ENCODE measurements around the gene PRAC2. TPM values are rescaled to one million over a fixed set of nuclear protein-coding genes. Genes with fewer than 3 reads are reported as not detected.

The PRAC2 gene
- total and polyA plus RNA-seq, 9 donors = not detected

GRCh38 chr17:48724251-48725003 lies 1.4 kb downstream of the PRAC2 start:
- DNase-seq = peak; percentile 66 to 88 (median 74)
- no peak overlapping the region for H3K4me3 ChIP-seq

GRCh38 chr17:48725004-48725287 lies 2.0 kb downstream of the PRAC2 start:
- Histone ChIP-seq H3K4me3 (no peak overlapping the region), H3K36me3 (no peaks in the 10 kb centered on the region), H3K4me1 (ENCODE audit: insufficient read depth) (no peaks in the 10 kb centered on the region), H3K9me3 (no peaks in the 10 kb centered on the region), H3K27ac (no peak overlapping the region), H3K27me3 (peaks cover 3% of the 10 kb centered on the region)
- intact Hi-C loops (cut with DNase I) = loop anchor here in 3 of 4 donors (5.0 to 10.0 kb wide), 3 partner anchors 70 to 157 kb away; no protein-coding TSS in a partner anchor
- TF ChIP-seq CTCF (IDR thresholded peaks at IDR 0.05) = no peak
- TF ChIP-seq EP300 (IDR thresholded peaks at IDR 0.05) = no peak
- TF ChIP-seq POLR2A (IDR thresholded peaks at IDR 0.05) = no peak
- WGBS, 3 donors = 2 to 4% (median 3%) methylated on average over 16 of the region's 16 CpGs
- DNase-seq = no peak

More at GRCh38 chr17:48724251-48725003, 1.4 kb downstream of the PRAC2 start:
- H3K9me3 ChIP-seq = no peaks in the 10 kb centered on the region
- WGBS, 3 donors = 7 to 10% (median 9%) methylated on average over 32 of the region's 32 CpGs
- H3K27ac ChIP-seq = no peak overlapping the region
- no peaks in the 10 kb centered on the region for H3K36me3 ChIP-seq
- intact Hi-C loops (cut with DNase I) = loop anchor here in 3 of 4 donors (5.0 to 10.0 kb wide), 4 partner anchors 70 to 693 kb away; no protein-coding TSS in a partner anchor
- peaks cover 3% of the 10 kb centered on the region for H3K27me3 ChIP-seq
- no peaks in the 10 kb centered on the region for H3K4me1 ChIP-seq (ENCODE audit: insufficient read depth)
- TF ChIP-seq CTCF (IDR thresholded peaks at IDR 0.05) (peak in 2 of 3 donors; percentile 24 to 33), EP300 (IDR thresholded peaks at IDR 0.05) (no peak)

- Histone ChIP-seq H3K36me3 (no peaks in the 10 kb centered on the region), H3K4me1 (ENCODE audit: insufficient read depth) (no peaks in the 10 kb centered on the region), H3K27ac (no peak overlapping the region), H3K27me3 (peaks cover 3% of the 10 kb centered on the region), H3K9me3 (no peaks in the 10 kb centered on the region), H3K4me3 (no peak overlapping the region)
- 3 to 4% (median 3%) methylated on average over 38 of the region's 38 CpGs for whole genome bisulfite sequencing, 3 donors
- TF ChIP-seq POLR2A (IDR thresholded peaks at IDR 0.05) (no peak), EP300 (IDR thresholded peaks at IDR 0.05) (no peak), CTCF (IDR thresholded peaks at IDR 0.05) (no peak)
- no peak for DNase-seq
- intact Hi-C loops (cut with DNase I) = loop anchor here in 3 of 4 donors (5.0 to 10.0 kb wide), 3 partner anchors 69 to 157 kb away; no protein-coding TSS in a partner anchor
Measured at GRCh38 chr17:48725288-48726064, 2.5 kb downstream of the PRAC2 start.

- 10 to 12% (median 10%) methylated on average over 20 of the region's 20 CpGs for WGBS, 3 donors
- intact Hi-C loops (cut with DNase I) = loop anchor here in 3 of 4 donors (5.0 to 10.0 kb wide), 3 partner anchors 68 to 156 kb away; no protein-coding TSS in a partner anchor
- H3K4me1 ChIP-seq (ENCODE audit: insufficient read depth) = no peaks in the 10 kb centered on the region
- peaks cover 3% of the 10 kb centered on the region for H3K27me3 ChIP-seq
- no peaks in the 10 kb centered on the region for H3K9me3 ChIP-seq
- no peaks in the 10 kb centered on the region for H3K36me3 ChIP-seq
- H3K27ac ChIP-seq = no peak overlapping the region
- no peak overlapping the region for H3K4me3 ChIP-seq
- TF ChIP-seq CTCF (IDR thresholded peaks at IDR 0.05) = no peak
- TF ChIP-seq EP300 (IDR thresholded peaks at IDR 0.05) = no peak
- no peak for TF ChIP-seq POLR2A (IDR thresholded peaks at IDR 0.05)
- DNase-seq = no peak
Measured at GRCh38 chr17:48726114-48726915, 3.3 kb downstream of the PRAC2 start.

All from ovary (tissue), 9 donors.